ENCODE measurements around the gene CTDNEP1.

DNA sequence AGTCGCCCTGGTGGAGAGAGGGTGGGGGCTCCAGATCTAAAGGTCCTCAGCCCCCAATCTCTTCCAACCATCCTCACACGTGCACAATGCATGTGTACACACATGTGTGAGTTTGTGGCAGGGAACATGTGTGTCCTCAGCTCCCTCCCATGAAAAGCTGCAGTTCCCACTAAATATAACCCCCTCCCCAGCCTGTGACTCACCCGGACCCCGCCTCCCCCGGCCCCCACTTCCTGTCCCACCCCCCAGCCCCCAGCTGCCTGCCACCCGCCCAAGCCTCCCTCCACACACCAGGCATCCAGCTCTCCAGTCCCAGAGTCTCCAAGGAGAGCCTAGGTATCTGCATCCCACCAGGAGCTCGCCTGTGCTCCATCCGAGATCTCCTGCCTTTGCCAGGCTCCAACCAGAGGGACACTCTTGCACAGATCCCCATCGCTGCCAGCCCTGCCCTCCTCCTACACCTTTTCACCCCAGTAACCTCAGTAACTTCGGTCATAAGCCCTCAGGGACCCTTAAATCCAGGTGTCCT is 35.8 kb downstream of the CTDNEP1 start:
- TF ChIP-seq, protein P1, sequence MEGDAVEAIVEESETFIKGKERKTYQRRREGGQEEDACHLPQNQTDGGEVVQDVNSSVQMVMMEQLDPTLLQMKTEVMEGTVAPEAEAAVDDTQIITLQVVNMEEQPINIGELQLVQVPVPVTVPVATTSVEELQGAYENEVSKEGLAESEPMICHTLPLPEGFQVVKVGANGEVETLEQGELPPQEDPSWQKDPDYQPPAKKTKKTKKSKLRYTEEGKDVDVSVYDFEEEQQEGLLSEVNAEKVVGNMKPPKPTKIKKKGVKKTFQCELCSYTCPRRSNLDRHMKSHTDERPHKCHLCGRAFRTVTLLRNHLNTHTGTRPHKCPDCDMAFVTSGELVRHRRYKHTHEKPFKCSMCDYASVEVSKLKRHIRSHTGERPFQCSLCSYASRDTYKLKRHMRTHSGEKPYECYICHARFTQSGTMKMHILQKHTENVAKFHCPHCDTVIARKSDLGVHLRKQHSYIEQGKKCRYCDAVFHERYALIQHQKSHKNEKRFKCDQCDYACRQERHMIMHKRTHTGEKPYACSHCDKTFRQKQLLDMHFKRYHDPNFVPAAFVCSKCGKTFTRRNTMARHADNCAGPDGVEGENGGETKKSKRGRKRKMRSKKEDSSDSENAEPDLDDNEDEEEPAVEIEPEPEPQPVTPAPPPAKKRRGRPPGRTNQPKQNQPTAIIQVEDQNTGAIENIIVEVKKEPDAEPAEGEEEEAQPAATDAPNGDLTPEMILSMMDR (IDR thresholded peaks at IDR 0.05) = no peak
- TF ChIP-seq POLR2A (IDR thresholded peaks at IDR 0.05) = no peak

Data from sigmoid colon (tissue), 3 donors.